GM19372 (cell line): Measurements from ENCODE around the gene ACVRL1.

Experiments used
- ATAC-seq: cut with Tn5 transposase; IDR thresholded peaks from one replicate; pipeline ENCODE4 v1.9.1; 2021; ENCODE audit warnings: mild to moderate bottlenecking, low read depth, moderate library complexity; ENCODE audit not compliant: unreplicated experiment

Gene ACVRL1

GRCh38 chr12:51907083-51907855 lies at the start of gene ACVRL1:
TSS of gene ACVRL1 (plus strand) at chr12:51907504. CDS start at chr12:51912475, 4,971 bp downstream.
- no peak for ATAC-seq

- ATAC-seq: no peak
Observed at GRCh38 chr12:51860986-51861385, 46.3 kb upstream of the ACVRL1 start.

- ATAC-seq: no peak
Observed at GRCh38 chr12:51862947-51863346, 44.4 kb upstream of the ACVRL1 start.

- no peak for ATAC-seq
Observed at GRCh38 chr12:51863363-51863932, 43.9 kb upstream of the ACVRL1 start.

GRCh38 chr12:51863933-51864832 lies 43.1 kb upstream of the ACVRL1 start:
- ATAC-seq: no peak

GRCh38 chr12:51864833-51865670 lies 42.3 kb upstream of the ACVRL1 start:
- no peak for ATAC-seq

GRCh38 chr12:51865757-51866270 lies 41.5 kb upstream of the ACVRL1 start:
- no peak for ATAC-seq

GRCh38 chr12:51866324-51866723 lies 41.0 kb upstream of the ACVRL1 start:
- no peak for ATAC-seq

- no peak for ATAC-seq
Observed at GRCh38 chr12:51866762-51867161, 40.5 kb upstream of the ACVRL1 start.

GRCh38 chr12:51867371-51867770 lies 39.9 kb upstream of the ACVRL1 start:
- no peak for ATAC-seq

- ATAC-seq: no peak
Observed at GRCh38 chr12:51867796-51868428, 39.4 kb upstream of the ACVRL1 start.

- ATAC-seq: no peak
Observed at GRCh38 chr12:51868821-51869495, 38.3 kb upstream of the ACVRL1 start.

- ATAC-seq: no peak
Observed at GRCh38 chr12:51869496-51869865, 37.8 kb upstream of the ACVRL1 start.

GRCh38 chr12:51869931-51870330 lies 37.4 kb upstream of the ACVRL1 start:
- ATAC-seq: no peak

- ATAC-seq: no peak
Observed at GRCh38 chr12:51870504-51870903, 36.8 kb upstream of the ACVRL1 start.

- ATAC-seq: no peak
Observed at GRCh38 chr12:51871126-51871525, 36.2 kb upstream of the ACVRL1 start.

GRCh38 chr12:51871918-51872688 lies 35.2 kb upstream of the ACVRL1 start:
- ATAC-seq: no peak

GRCh38 chr12:51872689-51872981 lies 34.7 kb upstream of the ACVRL1 start:
- no peak for ATAC-seq
